ENCODE measurements around the gene PCDH1. TPM values are rescaled to one million over a fixed set of nuclear protein-coding genes. Genes with fewer than 3 reads are reported as not detected.

The PCDH1 gene
- total RNA-seq, 4 donors from 2014 or later: 85.1 to 172 (median 119) TPM

GRCh38 chr5:141816598-141817399 is 61.4 kb downstream of the PCDH1 start:
- no peak overlapping the region for H3K4me3 ChIP-seq (ENCODE audit: low read depth, poor library complexity, severe bottlenecking)
- no peak for TF ChIP-seq POLR2A (IDR thresholded peaks at IDR 0.05)
- TF ChIP-seq, protein P1, sequence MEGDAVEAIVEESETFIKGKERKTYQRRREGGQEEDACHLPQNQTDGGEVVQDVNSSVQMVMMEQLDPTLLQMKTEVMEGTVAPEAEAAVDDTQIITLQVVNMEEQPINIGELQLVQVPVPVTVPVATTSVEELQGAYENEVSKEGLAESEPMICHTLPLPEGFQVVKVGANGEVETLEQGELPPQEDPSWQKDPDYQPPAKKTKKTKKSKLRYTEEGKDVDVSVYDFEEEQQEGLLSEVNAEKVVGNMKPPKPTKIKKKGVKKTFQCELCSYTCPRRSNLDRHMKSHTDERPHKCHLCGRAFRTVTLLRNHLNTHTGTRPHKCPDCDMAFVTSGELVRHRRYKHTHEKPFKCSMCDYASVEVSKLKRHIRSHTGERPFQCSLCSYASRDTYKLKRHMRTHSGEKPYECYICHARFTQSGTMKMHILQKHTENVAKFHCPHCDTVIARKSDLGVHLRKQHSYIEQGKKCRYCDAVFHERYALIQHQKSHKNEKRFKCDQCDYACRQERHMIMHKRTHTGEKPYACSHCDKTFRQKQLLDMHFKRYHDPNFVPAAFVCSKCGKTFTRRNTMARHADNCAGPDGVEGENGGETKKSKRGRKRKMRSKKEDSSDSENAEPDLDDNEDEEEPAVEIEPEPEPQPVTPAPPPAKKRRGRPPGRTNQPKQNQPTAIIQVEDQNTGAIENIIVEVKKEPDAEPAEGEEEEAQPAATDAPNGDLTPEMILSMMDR (IDR thresholded peaks at IDR 0.05): no peak
- intact Hi-C loops (cut with DNase I; ENCODE audit: low total_unique reads): no loop called here
- WGBS, 2 donors: 35 to 39% methylated on average over 11 of the region's 11 CpGs
- DNase-seq (ENCODE audit: low spot score in 2 of 2): no peak

DNA sequence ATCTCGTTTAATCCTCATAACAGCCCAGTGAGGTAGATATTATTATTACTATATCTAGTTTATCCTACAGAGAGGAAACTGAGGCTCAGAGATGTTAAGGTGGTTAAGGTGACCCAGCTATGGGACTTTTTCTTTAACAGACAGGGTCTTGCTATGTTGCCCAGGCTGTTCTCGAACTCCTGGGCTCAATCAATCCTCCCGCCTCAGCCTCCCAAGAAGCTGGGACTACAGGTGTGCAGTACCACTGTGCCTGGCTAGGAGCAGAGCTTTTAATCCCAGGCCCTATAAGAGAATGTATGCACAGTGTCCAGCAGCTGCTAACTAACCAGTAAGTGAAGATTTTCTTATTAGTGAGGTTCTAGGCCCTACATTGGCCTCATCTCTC is 62.4 kb downstream of the PCDH1 start:
- no peak for DNase-seq (ENCODE audit: low spot score in 2 of 2)
- 83 to 86% methylated on average over 3 of the region's 3 CpGs for WGBS, 2 donors

GRCh38 chr5:141815051-141815795 is 63.0 kb downstream of the PCDH1 start:
- H3K4me3 ChIP-seq (ENCODE audit: low read depth, poor library complexity, severe bottlenecking): no peak overlapping the region
- intact Hi-C loops (cut with DNase I; ENCODE audit: low total_unique reads): no loop called here

More for the DNA sequence above, 62.4 kb downstream of the PCDH1 start:
- no peak overlapping the region for H3K4me3 ChIP-seq (ENCODE audit: low read depth, poor library complexity, severe bottlenecking)
- TF ChIP-seq POLR2A (IDR thresholded peaks at IDR 0.05): no peak
- TF ChIP-seq, protein P1 (IDR thresholded peaks at IDR 0.05): no peak
- intact Hi-C loops (cut with DNase I; ENCODE audit: low total_unique reads): no loop called here

DNA sequence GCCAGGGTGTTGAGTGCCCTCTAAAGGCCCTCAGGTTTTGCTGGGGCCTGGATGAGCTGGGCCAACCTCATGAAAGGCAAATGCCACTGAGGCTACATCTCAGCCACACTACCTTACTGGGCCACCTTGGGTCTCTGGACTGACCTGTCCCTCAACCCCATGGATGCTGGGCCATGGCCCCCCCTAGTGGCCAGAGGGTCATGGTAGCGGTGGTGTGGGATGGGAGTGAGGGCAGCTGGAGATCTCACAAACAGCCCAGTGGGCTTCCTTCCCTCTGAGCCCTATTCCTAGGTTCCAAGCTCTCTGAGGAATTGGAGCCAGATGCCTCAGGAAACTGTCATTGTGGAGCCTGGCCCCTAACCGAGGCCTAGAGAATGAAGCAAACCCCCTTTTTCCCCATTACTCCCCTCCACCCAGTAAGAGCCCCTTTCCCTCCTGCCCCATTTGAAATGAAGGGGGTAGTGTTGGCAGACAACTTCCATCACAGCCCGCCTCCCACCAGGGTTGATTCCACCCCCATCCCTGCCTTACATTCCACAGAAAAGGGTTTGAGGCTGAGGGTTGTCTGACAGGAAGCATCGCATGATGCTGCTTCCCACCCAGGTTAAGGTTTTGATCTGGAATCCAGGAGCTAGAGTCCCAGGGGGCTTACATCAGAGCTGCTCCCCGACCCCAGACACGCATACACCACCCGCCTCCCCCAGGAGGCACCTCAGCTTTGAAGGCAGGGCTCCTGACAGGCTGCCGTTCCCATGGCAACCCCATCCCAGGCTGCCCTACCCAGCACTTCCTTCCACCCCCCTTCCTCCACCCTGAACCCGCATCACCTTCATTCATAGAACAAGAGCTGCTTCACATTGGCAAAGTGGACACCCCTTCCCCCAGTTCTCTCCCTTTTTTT is 63.9 kb downstream of the PCDH1 start:
- 64 to 70% methylated on average over 8 to 9 of the region's 9 CpGs for WGBS, 2 donors
- DNase-seq (ENCODE audit: low spot score in 2 of 2): no peak
- intact Hi-C loops (cut with DNase I; ENCODE audit: low total_unique reads): no loop called here
- no peak overlapping the region for H3K4me3 ChIP-seq (ENCODE audit: low read depth, poor library complexity, severe bottlenecking)
- TF ChIP-seq, protein P1 (IDR thresholded peaks at IDR 0.05): no peak
- no peak for TF ChIP-seq POLR2A (IDR thresholded peaks at IDR 0.05)

More at GRCh38 chr5:141815051-141815795, 63.0 kb downstream of the PCDH1 start:
- TF ChIP-seq, protein P1 (IDR thresholded peaks at IDR 0.05): no peak
- TF ChIP-seq POLR2A (IDR thresholded peaks at IDR 0.05): no peak
- DNase-seq (ENCODE audit: low spot score in 2 of 2): no peak

DNA sequence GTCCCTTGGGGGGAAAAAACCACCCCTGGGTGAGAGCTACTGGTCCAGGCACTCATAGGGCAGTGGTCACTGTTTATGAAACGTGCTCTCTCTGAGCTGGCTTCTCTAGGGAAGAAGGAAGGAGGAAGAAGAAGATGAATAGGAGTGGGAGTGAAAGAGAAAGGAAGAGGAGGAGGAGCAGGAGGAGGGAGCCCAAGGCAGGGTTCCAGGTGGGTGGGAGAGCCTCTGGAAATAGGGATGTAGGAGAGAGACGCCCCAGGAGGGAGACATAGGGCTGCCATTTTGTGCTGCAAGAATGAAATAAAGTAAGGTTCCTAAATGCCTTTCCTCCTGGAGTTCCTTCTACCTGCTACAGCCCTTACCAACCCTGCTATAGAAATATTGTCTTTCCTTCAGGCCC is 65.7 kb downstream of the PCDH1 start:
- TF ChIP-seq POLR2A (IDR thresholded peaks at IDR 0.05): no peak
- TF ChIP-seq, protein P1 (IDR thresholded peaks at IDR 0.05): no peak
- DNase-seq (ENCODE audit: low spot score in 2 of 2): no peak
- WGBS, 2 donors: 63 to 70% methylated on average over 2 of the region's 2 CpGs
- no peak overlapping the region for H3K4me3 ChIP-seq (ENCODE audit: low read depth, poor library complexity, severe bottlenecking)
- intact Hi-C loops (cut with DNase I; ENCODE audit: low total_unique reads): no loop called here

Measured in lower leg skin (tissue), 4 donors.